ENCODE measurements around the gene BTAF1. TPM values are rescaled to one million over a fixed set of nuclear protein-coding genes. Genes with fewer than 3 reads are reported as not detected.
"Not testable (repeated sequence)": the region's sequence is repeated elsewhere in the genome, so short reads cannot be mapped to it uniquely, and the experiment has no call there.

Gene BTAF1
- total RNA-seq, 1 donor from 2014 or later: 42.2 TPM

GRCh38 chr10:92014620-92015019 is 91.0 kb downstream of the BTAF1 start:
- H3K4me3 Mint-ChIP-seq (ENCODE audit: unreplicated experiment): no peak overlapping the region
- H3K27ac Mint-ChIP-seq (ENCODE audit: unreplicated experiment): no peak overlapping the region
- no peaks in the 10 kb centered on the region for H3K9me3 Mint-ChIP-seq (ENCODE audit: unreplicated experiment)
- TF ChIP-seq CTCF (IDR thresholded peaks at IDR 0.05; ENCODE audit: partially characterized antibody, unreplicated experiment): no peak
- DNase-seq: no peak
- no peaks in the 10 kb centered on the region for H3K36me3 Mint-ChIP-seq (ENCODE audit: unreplicated experiment)
- H3K4me1 Mint-ChIP-seq (ENCODE audit: low read depth, unreplicated experiment): no peaks in the 10 kb centered on the region
- peaks cover 1% of the 10 kb centered on the region for H3K27me3 Mint-ChIP-seq (ENCODE audit: unreplicated experiment)

- no peaks in the 10 kb centered on the region for H3K36me3 Mint-ChIP-seq (ENCODE audit: unreplicated experiment)
- no peaks in the 10 kb centered on the region for H3K9me3 Mint-ChIP-seq (ENCODE audit: unreplicated experiment)
- H3K27ac Mint-ChIP-seq (ENCODE audit: unreplicated experiment): no peak overlapping the region
- no peak overlapping the region for H3K4me3 Mint-ChIP-seq (ENCODE audit: unreplicated experiment)
- no peak for DNase-seq
- H3K27me3 Mint-ChIP-seq (ENCODE audit: unreplicated experiment): no peaks in the 10 kb centered on the region
- TF ChIP-seq CTCF (IDR thresholded peaks at IDR 0.05; ENCODE audit: partially characterized antibody, unreplicated experiment): no peak
- H3K4me1 Mint-ChIP-seq (ENCODE audit: low read depth, unreplicated experiment): no peaks in the 10 kb centered on the region
These were observed 101.1 kb downstream of the BTAF1 start for GRCh38 chr10:92024700-92025099.

- not testable (repeated sequence) for H3K27ac Mint-ChIP-seq (ENCODE audit: unreplicated experiment); H3K9me3 Mint-ChIP-seq (ENCODE audit: unreplicated experiment); H3K27me3 Mint-ChIP-seq (ENCODE audit: unreplicated experiment); H3K36me3 Mint-ChIP-seq (ENCODE audit: unreplicated experiment); DNase-seq; H3K4me1 Mint-ChIP-seq (ENCODE audit: low read depth, unreplicated experiment); H3K4me3 Mint-ChIP-seq (ENCODE audit: unreplicated experiment)
These were observed 101.8 kb downstream of the BTAF1 start for GRCh38 chr10:92025340-92025739.

- Mint-ChIP-seq H3K4me1 (ENCODE audit: low read depth, unreplicated experiment) (no peaks in the 10 kb centered on the region), H3K36me3 (ENCODE audit: unreplicated experiment) (no peaks in the 10 kb centered on the region), H3K4me3 (ENCODE audit: unreplicated experiment) (no peak overlapping the region), H3K9me3 (ENCODE audit: unreplicated experiment) (no peaks in the 10 kb centered on the region), H3K27ac (ENCODE audit: unreplicated experiment) (no peak overlapping the region), H3K27me3 (ENCODE audit: unreplicated experiment) (no peaks in the 10 kb centered on the region)
- no peak for DNase-seq
- TF ChIP-seq CTCF (IDR thresholded peaks at IDR 0.05; ENCODE audit: partially characterized antibody, unreplicated experiment): no peak
These were observed 103.6 kb downstream of the BTAF1 start for GRCh38 chr10:92027141-92027540.

- Mint-ChIP-seq H3K27ac (ENCODE audit: unreplicated experiment) (no peak overlapping the region), H3K36me3 (ENCODE audit: unreplicated experiment) (peaks cover 10% of the 10 kb centered on the region), H3K4me1 (ENCODE audit: low read depth, unreplicated experiment) (peaks cover 3% of the 10 kb centered on the region), H3K4me3 (ENCODE audit: unreplicated experiment) (no peak overlapping the region), H3K27me3 (ENCODE audit: unreplicated experiment) (no peaks in the 10 kb centered on the region), H3K9me3 (ENCODE audit: unreplicated experiment) (peaks cover 2% of the 10 kb centered on the region)
- no peak for TF ChIP-seq CTCF (IDR thresholded peaks at IDR 0.05; ENCODE audit: partially characterized antibody, unreplicated experiment)
- DNase-seq: no peak
These were observed 108.0 kb downstream of the BTAF1 start for GRCh38 chr10:92031580-92031979.

- H3K4me3 Mint-ChIP-seq (ENCODE audit: unreplicated experiment); DNase-seq; H3K9me3 Mint-ChIP-seq (ENCODE audit: unreplicated experiment); H3K27ac Mint-ChIP-seq (ENCODE audit: unreplicated experiment); H3K27me3 Mint-ChIP-seq (ENCODE audit: unreplicated experiment); H3K36me3 Mint-ChIP-seq (ENCODE audit: unreplicated experiment); H3K4me1 Mint-ChIP-seq (ENCODE audit: low read depth, unreplicated experiment): not testable (repeated sequence)
These were observed 109.5 kb downstream of the BTAF1 start for GRCh38 chr10:92033070-92033469.
